ENCODE results near the gene MIGA1.
A peak's percentile ranks its signal among the peaks of the same experiment; 100 is the strongest.

MIGA1 gene

DNA sequence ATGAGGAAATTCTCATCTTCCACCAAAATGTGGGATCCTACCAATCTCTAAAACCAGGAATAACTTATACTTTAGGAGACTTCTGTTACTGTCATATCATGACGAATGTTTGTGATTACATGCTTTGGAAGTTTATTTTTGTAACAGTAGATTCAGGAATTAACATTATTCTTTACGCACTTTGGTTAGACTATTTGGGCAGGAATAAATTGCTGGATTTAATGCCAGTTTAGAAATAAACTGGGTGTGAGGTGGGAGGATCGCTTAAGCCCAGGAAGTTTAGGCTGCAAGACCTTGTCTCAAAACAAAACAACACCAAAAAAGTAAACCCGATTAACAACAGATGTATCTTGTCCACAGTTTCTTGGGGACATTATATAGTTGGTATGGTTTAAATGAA lies 52.1 kb downstream of the MIGA1 start:
- TF ChIP-seq, protein P1, sequence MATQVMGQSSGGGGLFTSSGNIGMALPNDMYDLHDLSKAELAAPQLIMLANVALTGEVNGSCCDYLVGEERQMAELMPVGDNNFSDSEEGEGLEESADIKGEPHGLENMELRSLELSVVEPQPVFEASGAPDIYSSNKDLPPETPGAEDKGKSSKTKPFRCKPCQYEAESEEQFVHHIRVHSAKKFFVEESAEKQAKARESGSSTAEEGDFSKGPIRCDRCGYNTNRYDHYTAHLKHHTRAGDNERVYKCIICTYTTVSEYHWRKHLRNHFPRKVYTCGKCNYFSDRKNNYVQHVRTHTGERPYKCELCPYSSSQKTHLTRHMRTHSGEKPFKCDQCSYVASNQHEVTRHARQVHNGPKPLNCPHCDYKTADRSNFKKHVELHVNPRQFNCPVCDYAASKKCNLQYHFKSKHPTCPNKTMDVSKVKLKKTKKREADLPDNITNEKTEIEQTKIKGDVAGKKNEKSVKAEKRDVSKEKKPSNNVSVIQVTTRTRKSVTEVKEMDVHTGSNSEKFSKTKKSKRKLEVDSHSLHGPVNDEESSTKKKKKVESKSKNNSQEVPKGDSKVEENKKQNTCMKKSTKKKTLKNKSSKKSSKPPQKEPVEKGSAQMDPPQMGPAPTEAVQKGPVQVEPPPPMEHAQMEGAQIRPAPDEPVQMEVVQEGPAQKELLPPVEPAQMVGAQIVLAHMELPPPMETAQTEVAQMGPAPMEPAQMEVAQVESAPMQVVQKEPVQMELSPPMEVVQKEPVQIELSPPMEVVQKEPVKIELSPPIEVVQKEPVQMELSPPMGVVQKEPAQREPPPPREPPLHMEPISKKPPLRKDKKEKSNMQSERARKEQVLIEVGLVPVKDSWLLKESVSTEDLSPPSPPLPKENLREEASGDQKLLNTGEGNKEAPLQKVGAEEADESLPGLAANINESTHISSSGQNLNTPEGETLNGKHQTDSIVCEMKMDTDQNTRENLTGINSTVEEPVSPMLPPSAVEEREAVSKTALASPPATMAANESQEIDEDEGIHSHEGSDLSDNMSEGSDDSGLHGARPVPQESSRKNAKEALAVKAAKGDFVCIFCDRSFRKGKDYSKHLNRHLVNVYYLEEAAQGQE (IDR thresholded peaks at IDR 0.05; ENCODE audit: low read depth) = no peak
- TF ChIP-seq TAF1 (IDR thresholded peaks at IDR 0.05; ENCODE audit: low read depth) (no peak), TEAD4 (IDR thresholded peaks at IDR 0.05) (no peak), EP300 (IDR thresholded peaks at IDR 0.05; ENCODE audit: borderline replicate concordance) (no peak), CEBPB (IDR thresholded peaks at IDR 0.05) (no peak), ZBTB7A (IDR thresholded peaks at IDR 0.05; ENCODE audit: low read depth) (no peak), EGR1 (IDR thresholded peaks at IDR 0.05) (no peak)

DNA sequence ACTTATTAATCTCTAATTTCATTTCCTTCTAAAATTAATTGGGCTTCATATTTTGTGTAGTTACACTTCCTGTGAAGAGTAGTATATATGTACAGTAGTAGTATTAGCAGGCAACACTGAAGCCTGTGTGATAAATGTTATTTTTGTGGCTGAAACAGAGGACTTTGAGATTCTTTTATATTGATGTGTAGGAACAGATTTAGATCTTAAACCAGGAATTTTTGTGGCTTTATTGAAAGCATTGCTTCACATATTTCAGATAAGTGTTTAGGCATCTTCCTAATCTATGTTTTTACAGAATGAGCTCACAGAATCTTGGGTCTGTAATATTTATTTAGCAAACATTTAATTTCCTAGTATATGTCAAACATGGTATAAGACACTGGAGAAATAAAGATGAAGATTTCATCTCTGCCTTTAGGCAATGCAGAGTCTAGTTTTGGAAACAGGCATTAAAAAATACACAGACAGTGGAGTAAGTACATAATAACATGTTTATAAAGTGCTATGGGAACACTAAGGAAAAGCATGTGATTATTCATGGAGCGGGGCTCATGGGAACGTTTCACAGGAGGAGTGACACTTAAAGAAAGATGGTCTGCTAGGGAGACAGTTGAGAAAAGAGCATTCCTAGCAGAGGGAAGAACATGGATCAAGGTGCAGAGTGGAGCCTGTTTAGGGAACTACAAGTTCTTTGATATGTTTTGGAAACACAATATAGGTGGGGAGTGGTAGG lies 52.7 kb downstream of the MIGA1 start:
- TF ChIP-seq, protein P2, sequence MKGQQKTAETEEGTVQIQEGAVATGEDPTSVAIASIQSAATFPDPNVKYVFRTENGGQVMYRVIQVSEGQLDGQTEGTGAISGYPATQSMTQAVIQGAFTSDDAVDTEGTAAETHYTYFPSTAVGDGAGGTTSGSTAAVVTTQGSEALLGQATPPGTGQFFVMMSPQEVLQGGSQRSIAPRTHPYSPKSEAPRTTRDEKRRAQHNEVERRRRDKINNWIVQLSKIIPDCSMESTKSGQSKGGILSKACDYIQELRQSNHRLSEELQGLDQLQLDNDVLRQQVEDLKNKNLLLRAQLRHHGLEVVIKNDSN (IDR thresholded peaks at IDR 0.05) = no peak
- TF ChIP-seq NFIC (IDR thresholded peaks at IDR 0.05) (no peak), CREB1 (IDR thresholded peaks at IDR 0.05; ENCODE audit: low read depth) (no peak), EGR1 (IDR thresholded peaks at IDR 0.05) (no peak), TCF12 (IDR thresholded peaks at IDR 0.05; ENCODE audit: low read depth) (no peak), RAD21 (IDR thresholded peaks at IDR 0.05; ENCODE audit: low read depth) (no peak), TAF1 (IDR thresholded peaks at IDR 0.05; ENCODE audit: low read depth) (no peak)

DNA sequence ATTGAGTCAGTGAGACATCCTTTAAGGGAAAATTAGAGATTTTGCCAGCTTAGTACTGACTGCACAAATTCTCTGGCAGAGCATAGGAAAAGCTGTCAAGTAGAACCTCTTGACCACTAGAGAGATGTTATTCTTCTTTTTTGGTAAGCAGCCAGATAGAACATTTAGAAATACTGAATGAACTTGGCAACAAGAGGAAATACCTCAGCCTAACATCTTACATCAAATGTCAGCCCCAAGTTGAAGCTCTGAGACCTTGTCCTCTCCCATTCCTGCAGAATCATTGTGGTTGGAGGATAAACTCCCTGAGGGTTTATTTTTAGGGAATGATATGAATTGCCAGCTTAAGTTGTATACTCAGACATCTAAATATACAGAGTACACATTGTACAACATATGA lies 53.5 kb downstream of the MIGA1 start:
- TF ChIP-seq FOXM1 (IDR thresholded peaks at IDR 0.05; ENCODE audit: borderline replicate concordance, low read depth) (no peak), NFIC (IDR thresholded peaks at IDR 0.05) (peak; percentile 32; the same call in 1 of the 2 replicates)

DNA sequence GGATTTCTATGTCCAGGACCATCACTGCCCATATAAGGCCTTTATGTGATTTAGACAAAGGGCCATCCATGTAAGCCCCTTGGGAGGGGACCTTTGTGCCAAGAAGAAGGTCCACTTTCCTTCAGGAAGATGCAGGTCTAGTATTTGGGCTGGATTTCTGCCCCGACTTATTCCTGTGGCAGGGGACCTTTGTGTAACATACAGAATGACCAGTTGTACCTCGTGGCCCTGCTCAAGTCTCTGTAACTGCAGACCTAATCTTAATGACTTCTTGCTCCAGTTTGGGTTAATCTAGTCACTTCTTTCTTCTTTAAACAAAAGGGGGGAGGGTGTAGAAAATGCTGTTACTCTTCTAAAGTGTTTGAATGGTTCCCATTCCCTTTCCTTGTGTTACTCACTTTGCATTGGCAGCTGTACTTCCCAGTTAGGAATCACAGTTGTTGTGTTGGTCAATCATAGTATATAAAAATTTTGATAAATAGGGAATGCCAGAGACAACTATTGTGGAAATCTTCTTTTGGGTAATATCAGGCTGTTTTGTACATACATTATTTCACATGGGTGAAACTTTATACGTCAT lies 54.2 kb downstream of the MIGA1 start:
- TF ChIP-seq YY1 (IDR thresholded peaks at IDR 0.05; ENCODE audit: low read depth) (no peak), TEAD4 (IDR thresholded peaks at IDR 0.05) (no peak), CEBPB (IDR thresholded peaks at IDR 0.05) (no peak), CREB1 (IDR thresholded peaks at IDR 0.05; ENCODE audit: low read depth) (no peak), NFIC (IDR thresholded peaks at IDR 0.05) (no peak), EGR1 (IDR thresholded peaks at IDR 0.05) (no peak), TAF1 (IDR thresholded peaks at IDR 0.05; ENCODE audit: low read depth) (no peak), FOXM1 (IDR thresholded peaks at IDR 0.05; ENCODE audit: borderline replicate concordance, low read depth) (no peak), ZBTB7A (IDR thresholded peaks at IDR 0.05; ENCODE audit: low read depth) (no peak), TCF12 (IDR thresholded peaks at IDR 0.05; ENCODE audit: low read depth) (no peak), RAD21 (IDR thresholded peaks at IDR 0.05; ENCODE audit: low read depth) (no peak), EP300 (IDR thresholded peaks at IDR 0.05; ENCODE audit: borderline replicate concordance) (no peak)
- TF ChIP-seq, protein P3, sequence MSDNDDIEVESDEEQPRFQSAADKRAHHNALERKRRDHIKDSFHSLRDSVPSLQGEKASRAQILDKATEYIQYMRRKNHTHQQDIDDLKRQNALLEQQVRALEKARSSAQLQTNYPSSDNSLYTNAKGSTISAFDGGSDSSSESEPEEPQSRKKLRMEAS (IDR thresholded peaks at IDR 0.05) = no peak
- TF ChIP-seq, protein P2 (IDR thresholded peaks at IDR 0.05) = no peak
- TF ChIP-seq, protein P1 (IDR thresholded peaks at IDR 0.05; ENCODE audit: low read depth) = no peak

DNA sequence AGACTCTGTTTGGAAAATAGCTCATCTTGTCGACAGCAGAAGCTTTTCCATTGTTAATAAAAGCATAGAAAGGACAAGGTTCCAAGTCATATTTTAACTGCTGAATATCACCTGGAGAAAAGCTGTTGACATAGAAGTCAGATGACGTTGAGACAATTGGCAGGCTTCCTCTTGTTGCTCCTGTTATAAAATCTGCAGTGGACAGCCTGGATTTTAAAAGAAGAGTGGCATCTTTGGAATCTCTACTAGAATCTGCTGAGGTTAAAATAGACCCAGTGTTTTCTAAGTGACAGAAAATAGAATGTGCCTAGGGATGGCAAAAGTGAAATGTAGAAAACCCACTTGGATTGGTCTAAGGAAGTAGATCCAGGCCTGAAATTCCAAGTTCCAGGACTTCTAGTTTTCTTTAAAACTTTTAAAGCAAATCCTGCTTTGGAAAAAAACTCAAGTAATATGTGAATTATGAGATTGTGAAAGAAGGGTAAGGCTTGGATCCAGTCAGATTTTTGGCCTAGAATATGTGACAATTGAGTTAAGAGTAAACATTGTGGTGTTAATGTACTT lies 55.4 kb downstream of the MIGA1 start:
- TF ChIP-seq EGR1 (IDR thresholded peaks at IDR 0.05) = no peak
- TF ChIP-seq CREB1 (IDR thresholded peaks at IDR 0.05; ENCODE audit: low read depth) = no peak
- no peak for TF ChIP-seq ZBTB7A (IDR thresholded peaks at IDR 0.05; ENCODE audit: low read depth)
- no peak for TF ChIP-seq CEBPB (IDR thresholded peaks at IDR 0.05)
- no peak for TF ChIP-seq TAF1 (IDR thresholded peaks at IDR 0.05; ENCODE audit: low read depth)
- no peak for TF ChIP-seq EP300 (IDR thresholded peaks at IDR 0.05; ENCODE audit: borderline replicate concordance)
- TF ChIP-seq, protein P2 (IDR thresholded peaks at IDR 0.05) = no peak
- TF ChIP-seq, protein P3 (IDR thresholded peaks at IDR 0.05) = no peak
- no peak for TF ChIP-seq TCF12 (IDR thresholded peaks at IDR 0.05; ENCODE audit: low read depth)
- no peak for TF ChIP-seq NFIC (IDR thresholded peaks at IDR 0.05)
- TF ChIP-seq FOXM1 (IDR thresholded peaks at IDR 0.05; ENCODE audit: borderline replicate concordance, low read depth) = no peak
- no peak for TF ChIP-seq YY1 (IDR thresholded peaks at IDR 0.05; ENCODE audit: low read depth)
- TF ChIP-seq, protein P1 (IDR thresholded peaks at IDR 0.05; ENCODE audit: low read depth) = no peak
